ENCODE measurements around the gene FZD10. TPM values are rescaled to one million over a fixed set of nuclear protein-coding genes. Genes with fewer than 3 reads are reported as not detected.

FZD10 gene
- total and polyA plus RNA-seq, 2 of the 4 experiments (the other 2 are of a cell fraction), result not detected

DNA sequence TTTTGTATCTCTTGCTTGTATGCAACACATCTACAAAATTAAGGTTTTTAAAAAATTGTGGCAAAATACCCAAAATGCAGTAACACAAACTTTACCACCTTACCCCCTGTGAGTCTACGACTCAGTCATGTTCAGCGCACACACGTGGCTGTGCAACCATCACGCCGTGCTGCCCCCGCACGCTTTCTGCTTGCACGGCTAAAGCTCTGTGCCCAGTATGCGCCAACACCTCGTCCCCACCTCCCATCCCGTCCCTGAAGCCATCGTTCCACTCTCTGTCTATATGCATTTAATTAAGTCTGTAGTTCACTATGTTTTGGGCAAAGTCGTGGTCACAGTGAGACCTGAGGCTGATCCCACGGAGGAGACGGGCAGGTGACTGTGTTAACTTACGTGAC is 36.4 kb downstream of the FZD10 start:
- no peak for ATAC-seq (ENCODE audit: low read depth)
- Histone ChIP-seq H3K36me3 (ENCODE audit: control insufficient read depth, insufficient read depth, low read length) (no peaks in the 10 kb centered on the region), H2BK20ac (ENCODE audit: low read depth, low read length) (no peak overlapping the region), H4K8ac (ENCODE audit: low read depth in 2 of 2, low read length in 2 of 2) (no peak overlapping the region), H2AK5ac (ENCODE audit: low read depth, low read length) (no peak overlapping the region), H3K9ac (ENCODE audit: low read depth, low read length) (no peak overlapping the region), H3K9me3 (ENCODE audit: control insufficient read depth, insufficient read depth, low read length) (peaks cover 53% of the 10 kb centered on the region), H2BK15ac (ENCODE audit: low read depth, low read length) (no peak overlapping the region), H4K20me1 (ENCODE audit: insufficient read depth, low read length) (no peaks in the 10 kb centered on the region), H3K4me2 (ENCODE audit: low read depth, low read length) (no peak overlapping the region), H2BK120ac (ENCODE audit: low read depth, low read length) (no peak overlapping the region), H3K4ac (ENCODE audit: low read depth, low read length) (no peak overlapping the region), H3K18ac (ENCODE audit: low read depth, low read length) (no peak overlapping the region), H3K4me3 (ENCODE audit: insufficient read depth, low read depth, low read length) (no peak overlapping the region), H3K23ac (ENCODE audit: low read depth, low read length) (no peak overlapping the region), H3K27ac (ENCODE audit: insufficient read depth, low read length) (no peak overlapping the region), H3K4me1 (ENCODE audit: control insufficient read depth, insufficient read depth, low read length) (no peaks in the 10 kb centered on the region), H2AK9ac (replicated peaks; ENCODE audit: low read depth, low read length, poor library complexity) (no peak overlapping the region), H3K14ac (replicated peaks; ENCODE audit: low read depth, low read length) (no peak overlapping the region), H3K9me1 (ENCODE audit: insufficient read depth, low read length) (no peaks in the 10 kb centered on the region), H3K27me3 (ENCODE audit: control insufficient read depth, insufficient read depth, low read length) (no peaks in the 10 kb centered on the region), H4K5ac (ENCODE audit: low read depth, low read length) (no peak overlapping the region), H2BK5ac (ENCODE audit: low read depth, low read length, poor library complexity, severe bottlenecking) (no peak overlapping the region), H3K56ac (ENCODE audit: extremely low read depth, insufficient read depth, low read length) (no peak overlapping the region), H2AFZ (replicated peaks; ENCODE audit: low read length, poor library complexity) (no peak overlapping the region), H3K79me1 (ENCODE audit: low read depth in 1 of 2, low read length in 2 of 2) (no peaks in the 10 kb centered on the region), H4K91ac (ENCODE audit: insufficient read depth, low read depth, low read length) (no peak overlapping the region)
- no peak for TF ChIP-seq MAZ (IDR thresholded peaks at IDR 0.05; ENCODE audit: borderline replicate concordance, low read depth, low read length)
- TF ChIP-seq, protein P1, sequence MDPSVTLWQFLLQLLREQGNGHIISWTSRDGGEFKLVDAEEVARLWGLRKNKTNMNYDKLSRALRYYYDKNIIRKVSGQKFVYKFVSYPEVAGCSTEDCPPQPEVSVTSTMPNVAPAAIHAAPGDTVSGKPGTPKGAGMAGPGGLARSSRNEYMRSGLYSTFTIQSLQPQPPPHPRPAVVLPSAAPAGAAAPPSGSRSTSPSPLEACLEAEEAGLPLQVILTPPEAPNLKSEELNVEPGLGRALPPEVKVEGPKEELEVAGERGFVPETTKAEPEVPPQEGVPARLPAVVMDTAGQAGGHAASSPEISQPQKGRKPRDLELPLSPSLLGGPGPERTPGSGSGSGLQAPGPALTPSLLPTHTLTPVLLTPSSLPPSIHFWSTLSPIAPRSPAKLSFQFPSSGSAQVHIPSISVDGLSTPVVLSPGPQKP (IDR thresholded peaks at IDR 0.05; ENCODE audit: borderline replicate concordance, low read depth, low read length), result no peak
- no peak for TF ChIP-seq RFX5 (IDR thresholded peaks at IDR 0.05; ENCODE audit: low read depth, low read length)
- no peak for TF ChIP-seq BHLHE40 (IDR thresholded peaks at IDR 0.05; ENCODE audit: low read depth, low read length)
- no peak for TF ChIP-seq POLR2A (IDR thresholded peaks at IDR 0.05; ENCODE audit: low read depth, low read length)
- TF ChIP-seq, protein P2, sequence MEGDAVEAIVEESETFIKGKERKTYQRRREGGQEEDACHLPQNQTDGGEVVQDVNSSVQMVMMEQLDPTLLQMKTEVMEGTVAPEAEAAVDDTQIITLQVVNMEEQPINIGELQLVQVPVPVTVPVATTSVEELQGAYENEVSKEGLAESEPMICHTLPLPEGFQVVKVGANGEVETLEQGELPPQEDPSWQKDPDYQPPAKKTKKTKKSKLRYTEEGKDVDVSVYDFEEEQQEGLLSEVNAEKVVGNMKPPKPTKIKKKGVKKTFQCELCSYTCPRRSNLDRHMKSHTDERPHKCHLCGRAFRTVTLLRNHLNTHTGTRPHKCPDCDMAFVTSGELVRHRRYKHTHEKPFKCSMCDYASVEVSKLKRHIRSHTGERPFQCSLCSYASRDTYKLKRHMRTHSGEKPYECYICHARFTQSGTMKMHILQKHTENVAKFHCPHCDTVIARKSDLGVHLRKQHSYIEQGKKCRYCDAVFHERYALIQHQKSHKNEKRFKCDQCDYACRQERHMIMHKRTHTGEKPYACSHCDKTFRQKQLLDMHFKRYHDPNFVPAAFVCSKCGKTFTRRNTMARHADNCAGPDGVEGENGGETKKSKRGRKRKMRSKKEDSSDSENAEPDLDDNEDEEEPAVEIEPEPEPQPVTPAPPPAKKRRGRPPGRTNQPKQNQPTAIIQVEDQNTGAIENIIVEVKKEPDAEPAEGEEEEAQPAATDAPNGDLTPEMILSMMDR (conservative IDR thresholded peaks at IDR 0.05; ENCODE audit: low read depth, low read length), result no peak
- TF ChIP-seq MAFK (IDR thresholded peaks at IDR 0.05; ENCODE audit: low read depth, low read length), result no peak
- no peak for TF ChIP-seq FOS (IDR thresholded peaks at IDR 0.05; ENCODE audit: low read depth, low read length)
- TF ChIP-seq CEBPB (IDR thresholded peaks at IDR 0.05; ENCODE audit: low read depth, low read length), result no peak
- TF ChIP-seq RCOR1 (IDR thresholded peaks at IDR 0.05; ENCODE audit: insufficient replicate concordance, low read length), result no peak
- no peak for TF ChIP-seq MXI1 (IDR thresholded peaks at IDR 0.05; ENCODE audit: borderline replicate concordance, low read depth, low read length)
- dilution Hi-C loops (cut with HindIII; ENCODE audit: low sequenced_read_pairs, unreplicated experiment) (no loop called here), intact Hi-C loops (cut with micrococcal nuclease) (no loop called here), in situ Hi-C loops (cut with MboI; ENCODE audit: low sequenced_read_pairs) (no loop called here)
- ChIA-PET POLR2A (ENCODE audit: unreplicated experiment) (no interaction called here), CTCF (no interaction called here)
- DNase-seq, result no peak
- 59% methylated on average over 4 of the region's 16 CpGs; no CpG with 5 or more reads in 1 of the 2 experiments for WGBS, 2 experiments (ENCODE audit: extremely low coverage in 2 of 2, insufficient read length in 1 of 2)
- BruUV-seq (replicated peaks), result no TSS peak

Data from IMR-90 (cell line).